KOPT-K1 (cell line): Measurements from ENCODE around the gene CFAP157.

ENCODE experiments used
- H3K27ac ChIP-seq: fragments of 200-600 bp; sonication (generic); 2 replicates; pipeline ENCODE4 v1.5.1; 2016; ENCODE audit warnings: antibody characterized with exemption, mild to moderate bottlenecking, low read depth, low read length; ENCODE audit not compliant: poor library complexity, severe bottlenecking
- H3K36me3 ChIP-seq: fragments of 200-600 bp; sonication (generic); 2 replicates; pipeline ENCODE4 v1.5.1; 2017; ENCODE audit warnings: antibody characterized with exemption, mild to moderate bottlenecking, low read length, moderate library complexity; ENCODE audit not compliant: insufficient read depth
- H3K9me3 ChIP-seq: fragments of 200-600 bp; sonication (generic); 2 replicates; pipeline ENCODE4 v1.5.1; 2017; ENCODE audit warnings: antibody characterized with exemption, low read length, mild to moderate bottlenecking; ENCODE audit not compliant: insufficient read depth, poor library complexity, severe bottlenecking

The CFAP157 gene

DNA sequence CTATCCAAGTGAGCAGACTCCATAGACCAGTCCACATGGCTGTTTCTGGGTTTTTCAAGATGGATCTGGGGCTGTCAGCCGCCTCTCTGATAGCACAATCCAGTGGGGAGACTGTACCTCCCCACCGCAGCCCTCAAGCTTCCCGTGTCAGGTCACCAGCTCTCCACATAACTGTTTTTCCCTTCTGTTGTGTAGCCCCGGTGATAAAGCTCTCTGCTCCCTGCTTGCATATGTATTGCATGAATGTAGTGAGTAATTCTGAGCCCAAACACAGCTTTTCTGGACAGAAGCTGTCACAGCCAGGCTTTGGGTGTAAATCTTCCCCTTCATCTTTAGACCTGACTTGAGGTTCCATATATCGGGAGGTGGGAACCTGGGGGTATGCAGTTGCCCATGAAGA, 23.1 kb upstream of the CFAP157 start:
- no peaks in the 10 kb centered on the region for H3K36me3 ChIP-seq
- H3K27ac ChIP-seq: no peak overlapping the region

DNA sequence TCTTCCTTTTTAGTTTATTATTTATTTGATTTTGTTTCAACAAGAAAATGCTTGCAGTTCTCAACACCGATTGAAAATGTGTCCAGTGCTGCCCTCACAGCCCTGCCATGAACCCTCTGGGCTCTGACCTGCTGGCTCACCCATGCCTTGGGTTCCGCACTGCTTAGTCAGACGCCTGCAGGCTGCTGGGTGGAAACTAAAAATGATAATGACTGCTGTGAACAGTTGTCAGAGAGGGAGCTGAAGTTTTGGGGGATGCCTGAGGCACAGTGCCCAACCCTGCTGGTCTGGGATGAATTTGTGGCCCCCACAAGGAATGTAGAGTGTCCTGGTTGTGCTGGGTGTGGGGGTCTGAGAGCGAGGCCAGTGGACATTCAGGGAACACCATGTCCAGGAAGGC, 22.2 kb upstream of the CFAP157 start:
- no peak overlapping the region for H3K27ac ChIP-seq

More for the DNA sequence above, 23.1 kb upstream of the CFAP157 start:
- H3K9me3 ChIP-seq: no peaks in the 10 kb centered on the region

DNA sequence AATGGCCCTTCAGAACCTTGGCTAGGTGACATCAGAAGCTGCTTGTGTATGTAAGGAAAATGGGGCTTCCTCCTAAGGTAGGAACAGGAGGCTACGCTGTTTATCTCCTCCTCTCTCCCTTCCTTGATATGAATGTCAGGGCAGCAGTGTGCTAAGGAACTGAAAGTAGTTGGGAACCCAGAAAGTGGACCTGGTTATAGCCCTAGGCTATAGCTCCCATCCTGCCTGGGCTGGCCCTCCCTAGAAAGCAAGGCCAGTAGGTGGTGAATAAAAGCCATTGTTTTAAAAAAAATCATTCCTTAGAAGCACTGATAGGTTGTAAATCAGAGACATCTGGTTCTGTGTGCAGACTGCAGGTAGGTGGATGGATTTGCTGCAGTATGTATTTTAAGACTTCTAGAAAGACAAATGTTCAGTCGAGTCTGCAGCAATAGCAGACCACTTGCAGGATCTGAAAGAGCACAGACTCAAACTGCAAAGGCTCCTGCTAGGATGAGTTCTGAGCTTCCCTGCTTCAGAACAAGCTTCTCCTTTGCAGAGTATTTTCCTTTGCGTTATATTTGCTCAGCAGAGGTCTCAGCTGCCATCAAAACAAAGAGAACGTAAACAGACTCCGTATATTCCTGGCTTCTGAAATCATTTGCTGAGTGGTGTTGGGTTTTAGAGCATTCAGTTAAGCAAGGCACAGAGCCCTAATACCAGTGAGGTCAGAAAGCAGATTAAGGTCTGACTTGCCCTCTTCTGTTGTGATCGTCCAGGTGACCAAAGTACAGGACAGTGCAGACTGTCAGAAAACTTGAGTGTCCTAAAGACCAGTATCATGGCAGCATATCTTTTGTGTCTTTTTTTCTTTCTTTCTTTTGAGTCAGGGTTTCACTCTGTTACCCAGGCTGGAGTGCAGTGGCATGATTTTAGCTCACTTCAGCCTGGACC, 20.1 kb upstream of the CFAP157 start:
- H3K36me3 ChIP-seq: no peaks in the 10 kb centered on the region
- no peak overlapping the region for H3K27ac ChIP-seq
- H3K9me3 ChIP-seq: no peaks in the 10 kb centered on the region

More for the DNA sequence above, 22.2 kb upstream of the CFAP157 start:
- Histone ChIP-seq H3K36me3 (no peaks in the 10 kb centered on the region), H3K9me3 (no peaks in the 10 kb centered on the region)

DNA sequence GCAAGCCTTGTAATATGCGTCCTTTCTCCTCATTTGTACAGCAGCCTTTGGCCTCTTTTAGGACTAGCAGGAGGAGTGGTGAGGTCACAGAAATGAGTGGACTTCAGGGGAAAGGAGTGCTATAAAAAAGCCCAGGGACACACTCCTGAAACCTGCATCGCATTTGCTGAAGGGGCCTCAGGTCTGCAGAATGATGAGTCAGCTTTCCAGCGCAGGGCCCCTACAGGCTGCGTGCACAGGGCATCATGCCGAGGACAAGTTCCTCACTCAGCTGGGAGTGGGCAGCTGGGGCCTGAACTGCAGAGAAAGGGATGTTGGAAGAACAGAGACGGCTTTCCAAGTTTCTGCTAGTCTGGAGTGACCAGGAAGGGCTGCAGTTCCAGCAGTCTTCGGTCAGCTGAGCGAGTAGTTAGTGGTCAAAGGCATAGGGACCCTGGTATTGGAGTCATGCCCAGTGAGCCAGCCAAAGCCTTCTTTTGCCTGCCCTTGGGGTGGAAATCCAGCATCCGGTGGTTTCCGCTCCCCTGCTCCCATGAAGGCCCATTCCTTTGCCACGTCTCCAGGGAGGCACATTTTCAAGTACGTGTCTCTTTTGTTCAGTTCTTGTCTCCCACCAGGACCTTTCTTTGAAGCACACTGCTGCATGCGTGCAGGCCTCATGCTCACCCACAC, 17.3 kb upstream of the CFAP157 start:
- Histone ChIP-seq H3K36me3 (no peaks in the 10 kb centered on the region), H3K27ac (no peak overlapping the region), H3K9me3 (no peaks in the 10 kb centered on the region)

DNA sequence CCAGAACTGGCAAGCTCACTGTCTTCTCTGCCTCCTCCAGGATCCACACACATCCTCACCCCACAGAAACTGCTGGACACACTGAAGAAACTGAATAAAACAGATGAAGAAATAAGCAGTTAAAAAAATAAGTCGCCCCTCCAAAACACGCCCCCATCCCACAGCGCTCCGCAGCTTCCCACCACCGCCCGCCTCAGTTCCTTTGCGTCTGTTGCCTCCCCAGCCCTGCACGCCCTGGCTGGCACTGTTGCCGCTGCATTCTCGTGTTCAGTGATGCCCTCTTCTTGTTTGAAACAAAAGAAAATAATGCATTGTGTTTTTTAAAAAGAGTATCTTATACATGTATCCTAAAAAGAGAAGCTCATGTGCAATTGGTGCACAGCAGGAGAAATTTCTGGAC, 16.1 kb upstream of the CFAP157 start:
- Histone ChIP-seq H3K9me3 (no peaks in the 10 kb centered on the region), H3K27ac (no peak overlapping the region), H3K36me3 (no peaks in the 10 kb centered on the region)

DNA sequence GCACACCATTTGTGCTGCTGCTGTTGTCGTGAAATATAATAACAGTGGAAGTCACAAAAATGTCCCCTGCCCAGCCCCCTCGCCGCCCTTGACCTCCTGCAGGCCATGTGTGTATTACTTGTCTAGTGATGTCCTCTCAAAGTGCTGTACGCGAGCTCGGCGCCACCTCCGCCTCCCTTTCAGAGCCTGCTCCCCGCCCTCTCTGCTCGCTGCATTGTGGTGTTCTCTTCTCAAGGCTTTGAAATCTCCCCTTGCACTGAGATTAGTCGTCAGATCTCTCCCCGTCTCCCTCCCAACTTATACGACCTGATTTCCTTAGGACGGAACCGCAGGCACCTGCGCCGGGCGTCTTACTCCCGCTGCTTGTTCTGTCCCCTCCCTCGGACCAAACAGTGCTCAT, 14.7 kb upstream of the CFAP157 start:
- Histone ChIP-seq H3K9me3 (no peaks in the 10 kb centered on the region), H3K27ac (no peak overlapping the region), H3K36me3 (no peaks in the 10 kb centered on the region)

DNA sequence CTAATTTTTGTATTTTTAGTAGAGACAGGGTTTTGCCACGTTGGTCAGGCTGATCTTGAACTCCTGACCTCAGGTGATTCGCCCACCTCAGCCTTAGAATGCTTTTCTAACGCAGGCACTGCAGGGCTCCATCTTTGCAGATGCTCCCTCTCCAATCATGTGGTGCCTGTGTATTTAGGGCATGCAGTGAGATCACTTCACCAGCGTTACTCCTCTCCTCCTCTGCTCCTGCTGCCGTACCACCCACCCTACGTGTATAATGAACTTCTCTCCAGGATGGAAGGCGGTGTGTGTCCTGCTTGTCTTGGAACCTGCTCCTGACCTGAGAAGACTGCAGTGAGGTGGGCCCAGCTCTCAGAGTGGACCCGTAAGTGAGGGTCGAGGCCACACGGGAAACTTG, 13.6 kb upstream of the CFAP157 start:
- Histone ChIP-seq H3K9me3 (no peaks in the 10 kb centered on the region), H3K36me3 (no peaks in the 10 kb centered on the region), H3K27ac (no peak overlapping the region)

DNA sequence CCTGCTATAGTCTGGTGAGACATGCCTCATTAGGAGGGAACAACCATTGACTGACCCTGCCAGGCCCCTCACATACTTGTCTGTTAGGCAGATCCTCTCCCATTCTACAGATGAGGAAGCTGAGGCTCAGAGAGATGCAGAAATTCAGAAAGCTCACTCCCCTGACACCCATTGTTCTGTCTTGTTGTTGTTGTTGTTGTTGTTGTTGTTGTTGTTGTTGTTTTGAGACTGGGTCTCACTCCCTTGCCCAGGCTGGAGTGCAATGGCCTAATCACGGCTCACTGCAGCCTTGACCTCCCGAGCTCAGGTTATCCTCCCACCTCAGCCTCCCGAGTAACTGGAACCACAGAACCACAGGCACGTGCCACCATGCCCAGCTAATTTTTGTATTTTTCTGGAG, 13.1 kb upstream of the CFAP157 start:
- Histone ChIP-seq H3K9me3 (no peaks in the 10 kb centered on the region), H3K27ac (no peak overlapping the region), H3K36me3 (no peaks in the 10 kb centered on the region)

DNA sequence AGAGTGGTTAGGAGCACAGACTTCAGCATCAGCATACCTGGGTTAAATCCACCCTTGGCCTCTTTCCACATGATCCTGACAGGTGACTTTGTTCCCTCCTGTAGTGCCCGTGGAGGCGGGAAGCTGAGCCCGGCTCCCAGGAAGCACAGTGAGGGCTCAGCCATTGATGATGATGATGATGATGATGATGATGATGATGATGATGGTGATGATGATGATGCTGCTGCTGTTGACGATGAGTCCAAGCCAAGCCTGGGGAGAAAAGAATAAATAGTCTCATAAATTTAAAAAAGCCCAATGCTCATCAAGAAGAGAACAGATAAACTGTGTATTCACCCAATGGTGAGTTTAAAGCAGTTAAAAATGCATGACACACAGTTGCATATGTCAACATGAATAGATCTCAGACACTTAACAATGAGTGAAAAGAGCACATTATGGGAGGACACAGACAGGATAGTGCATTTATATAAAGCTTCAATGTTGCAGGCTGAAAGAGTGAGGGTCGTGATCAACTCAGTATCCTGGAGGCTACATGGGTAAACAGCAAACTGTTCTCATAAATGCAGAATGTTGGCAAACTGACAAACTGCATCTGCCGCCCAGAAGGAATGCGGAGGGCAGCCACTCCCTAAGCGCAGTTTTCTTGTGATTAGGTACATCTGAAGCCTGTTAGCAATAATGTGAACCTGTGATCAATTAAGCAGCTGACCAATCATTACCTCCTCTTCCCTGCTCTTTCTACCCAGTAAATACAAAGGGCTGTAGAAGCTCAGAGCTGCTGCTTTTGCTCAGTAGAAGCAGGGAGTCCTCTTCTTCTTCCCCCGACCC, 11.7 kb upstream of the CFAP157 start:
- H3K9me3 ChIP-seq: no peaks in the 10 kb centered on the region

DNA sequence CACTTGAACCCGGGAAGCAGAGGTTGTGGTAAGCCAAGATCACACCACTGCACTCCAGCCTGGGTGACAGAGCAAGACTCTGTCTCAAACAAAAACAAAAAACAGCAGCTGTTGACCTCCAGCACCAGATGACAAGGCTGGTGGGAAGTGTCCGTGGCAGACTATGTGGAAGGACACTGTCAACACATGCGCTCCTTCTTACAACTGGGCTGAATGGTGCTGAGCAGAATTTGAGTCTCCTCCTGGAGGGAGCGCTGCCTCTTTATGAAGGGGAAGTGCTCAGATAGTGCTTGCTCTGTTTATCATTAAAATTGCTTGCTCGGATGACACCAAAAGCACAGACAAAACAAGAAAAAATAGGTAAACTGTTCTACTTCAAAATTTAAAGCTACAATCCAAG, 9.2 kb upstream of the CFAP157 start:
- no peak overlapping the region for H3K27ac ChIP-seq
- H3K36me3 ChIP-seq: no peaks in the 10 kb centered on the region
- H3K9me3 ChIP-seq: no peaks in the 10 kb centered on the region

More for the DNA sequence above, 11.7 kb upstream of the CFAP157 start:
- no peaks in the 10 kb centered on the region for H3K36me3 ChIP-seq
- H3K27ac ChIP-seq: no peak overlapping the region

DNA sequence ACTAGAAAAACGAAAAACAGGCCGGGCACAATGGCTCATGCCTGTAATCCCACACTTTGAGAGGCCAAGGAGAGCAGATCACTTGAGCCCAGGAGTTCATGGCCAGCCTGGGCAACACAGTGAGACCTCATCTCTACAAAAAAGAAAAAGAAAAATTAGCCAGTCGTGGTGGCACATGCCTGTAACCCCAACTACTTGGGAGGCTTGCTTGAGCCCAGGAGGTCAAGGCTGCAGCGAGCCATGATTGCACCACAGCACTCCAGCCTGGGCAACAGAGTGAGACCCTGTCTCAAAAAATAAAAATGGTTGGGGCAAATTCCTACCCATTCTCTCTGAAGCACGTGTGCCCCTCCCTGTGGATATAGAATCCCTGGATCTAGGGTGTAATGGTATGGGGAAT, 8.4 kb upstream of the CFAP157 start:
- Histone ChIP-seq H3K9me3 (no peaks in the 10 kb centered on the region), H3K27ac (no peak overlapping the region), H3K36me3 (no peaks in the 10 kb centered on the region)

DNA sequence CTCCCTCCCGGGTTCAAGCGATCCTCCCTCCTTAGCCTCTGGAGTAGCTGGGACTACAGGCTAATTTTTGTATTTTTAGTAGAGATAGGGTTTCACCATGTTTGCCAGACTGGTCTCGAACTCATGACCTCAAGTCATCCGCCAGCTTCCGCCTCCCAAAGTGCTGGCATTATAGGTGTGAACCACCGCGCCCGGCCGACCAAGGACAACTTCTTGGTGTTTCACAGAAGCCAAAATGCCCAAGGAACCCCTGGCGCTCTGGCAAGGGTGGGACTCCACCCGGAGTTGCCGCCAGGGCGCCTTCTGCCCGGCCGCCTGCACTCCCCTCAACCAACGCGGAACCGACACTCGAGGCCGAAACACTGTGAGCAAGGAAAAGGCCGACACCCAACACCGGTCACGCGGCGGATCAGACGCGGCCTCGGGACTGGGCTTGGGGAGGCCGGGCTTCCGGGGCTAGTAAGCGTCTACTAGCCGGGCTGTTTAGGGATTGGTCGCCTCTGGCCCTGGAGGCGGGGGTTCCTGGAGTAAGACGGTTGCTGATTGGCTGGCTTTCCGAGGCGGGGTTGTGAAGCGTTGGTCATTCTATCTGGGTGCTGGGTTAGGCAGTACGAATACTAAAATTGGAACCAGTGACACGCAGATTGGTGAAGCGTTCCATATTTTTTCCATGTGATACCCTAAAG, 7.7 kb upstream of the CFAP157 start:
- no peaks in the 10 kb centered on the region for H3K9me3 ChIP-seq
- no peaks in the 10 kb centered on the region for H3K36me3 ChIP-seq
- no peak overlapping the region for H3K27ac ChIP-seq

DNA sequence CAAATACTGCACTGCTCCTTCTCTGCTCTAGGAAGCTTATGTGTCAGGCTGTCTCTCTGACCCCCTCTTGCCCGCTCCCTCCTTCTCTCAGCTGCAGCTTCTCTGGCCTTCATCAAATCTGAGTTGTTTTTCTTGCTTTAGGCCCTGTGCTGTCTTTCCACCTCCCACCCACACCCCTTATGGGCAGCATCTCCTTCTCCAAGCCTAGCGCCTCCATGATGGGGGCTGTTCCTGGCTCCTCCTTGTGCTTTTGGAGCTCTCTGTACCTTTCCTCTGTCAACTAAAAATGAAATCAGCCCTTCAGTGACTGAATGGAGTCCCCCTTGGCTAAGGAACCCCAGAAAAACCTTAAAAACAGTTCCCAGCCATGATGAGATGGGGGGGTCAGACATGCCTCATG, 6.6 kb upstream of the CFAP157 start:
- Histone ChIP-seq H3K9me3 (no peaks in the 10 kb centered on the region), H3K27ac (no peak overlapping the region), H3K36me3 (no peaks in the 10 kb centered on the region)

DNA sequence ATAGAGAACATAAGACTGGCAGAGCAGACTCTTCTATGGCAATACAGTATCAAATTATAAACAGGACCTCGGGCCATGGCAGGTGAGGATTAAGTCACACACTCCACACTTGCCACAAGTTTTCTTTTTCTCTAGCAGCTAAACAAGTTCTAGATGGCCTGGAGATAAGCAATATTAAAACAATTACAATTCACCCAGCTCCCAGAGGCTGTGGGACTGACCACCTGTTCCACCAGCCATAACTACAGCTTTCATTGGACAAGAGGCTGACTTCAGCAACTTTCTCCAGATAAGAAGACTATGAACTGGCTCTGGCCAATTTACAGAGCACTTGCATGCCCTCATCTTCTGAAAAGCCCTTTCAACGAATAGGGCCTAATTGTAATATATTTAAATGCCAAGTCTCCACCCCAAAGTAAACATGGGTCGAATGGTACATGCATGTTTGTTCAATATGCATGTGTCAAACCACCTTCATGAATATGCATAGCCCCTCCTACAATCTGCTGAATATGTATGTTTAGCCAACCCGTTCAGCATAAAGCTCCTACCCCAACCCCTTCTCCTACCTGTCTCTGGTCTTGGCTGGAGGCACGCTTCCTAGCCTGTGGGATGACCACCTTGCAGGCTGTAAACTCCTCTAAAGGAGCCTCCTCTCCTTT, 6.1 kb upstream of the CFAP157 start:
- H3K9me3 ChIP-seq: no peaks in the 10 kb centered on the region
- H3K36me3 ChIP-seq: no peaks in the 10 kb centered on the region
- H3K27ac ChIP-seq: no peak overlapping the region
